ENCODE measurements around the gene WBP2. TPM values are rescaled to one million over a fixed set of nuclear protein-coding genes. Genes with fewer than 3 reads are reported as not detected.

Gene WBP2
- total and polyA plus RNA-seq, 10 donors = 46.7 to 144 (median 89.1) TPM

GRCh38 chr17:75828076-75828400 is 27.1 kb downstream of the WBP2 start:
- TF ChIP-seq, protein P1, sequence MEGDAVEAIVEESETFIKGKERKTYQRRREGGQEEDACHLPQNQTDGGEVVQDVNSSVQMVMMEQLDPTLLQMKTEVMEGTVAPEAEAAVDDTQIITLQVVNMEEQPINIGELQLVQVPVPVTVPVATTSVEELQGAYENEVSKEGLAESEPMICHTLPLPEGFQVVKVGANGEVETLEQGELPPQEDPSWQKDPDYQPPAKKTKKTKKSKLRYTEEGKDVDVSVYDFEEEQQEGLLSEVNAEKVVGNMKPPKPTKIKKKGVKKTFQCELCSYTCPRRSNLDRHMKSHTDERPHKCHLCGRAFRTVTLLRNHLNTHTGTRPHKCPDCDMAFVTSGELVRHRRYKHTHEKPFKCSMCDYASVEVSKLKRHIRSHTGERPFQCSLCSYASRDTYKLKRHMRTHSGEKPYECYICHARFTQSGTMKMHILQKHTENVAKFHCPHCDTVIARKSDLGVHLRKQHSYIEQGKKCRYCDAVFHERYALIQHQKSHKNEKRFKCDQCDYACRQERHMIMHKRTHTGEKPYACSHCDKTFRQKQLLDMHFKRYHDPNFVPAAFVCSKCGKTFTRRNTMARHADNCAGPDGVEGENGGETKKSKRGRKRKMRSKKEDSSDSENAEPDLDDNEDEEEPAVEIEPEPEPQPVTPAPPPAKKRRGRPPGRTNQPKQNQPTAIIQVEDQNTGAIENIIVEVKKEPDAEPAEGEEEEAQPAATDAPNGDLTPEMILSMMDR (IDR thresholded peaks at IDR 0.05 in 8 of 11, conservative IDR thresholded peaks at IDR 0.05 in 3 of 11) = no peak
- TF ChIP-seq POLR2AphosphoS5 (IDR thresholded peaks at IDR 0.05) = no peak
- TF ChIP-seq POLR2A (IDR thresholded peaks at IDR 0.05) = no peak
- Histone ChIP-seq H3K4me1 (peaks cover 24 to 89% (median 51%) of the 10 kb centered on the region in 6 donors), H3K27ac (peak overlapping the region; percentile 62 to 84 (median 74)), H3K9me3 (no peaks in the 10 kb centered on the region), H3K27me3 (replicated peaks in 1 of 7) (no peaks in the 10 kb centered on the region), H3K4me3 (peak overlapping the region in 3 of 8 donors; percentile 20 to 51 (median 21)), H3K36me3 (peaks cover 0 to 100% (median 69%) of the 10 kb centered on the region in 6 donors)
- no peak for DNase-seq
- intact Hi-C loops (cut with DNase I; ENCODE audit: low total_unique reads) = no loop called here
- 43 to 81% (median 54%) methylated on average over 3 to 11 of the region's 11 CpGs for WGBS, 5 donors

- peak; percentile 86 for DNase-seq
- TF ChIP-seq, protein P1 (IDR thresholded peaks at IDR 0.05 in 8 of 11, conservative IDR thresholded peaks at IDR 0.05 in 3 of 11) = peak; percentile 62 to 87 (median 78)
- TF ChIP-seq POLR2AphosphoS5 (IDR thresholded peaks at IDR 0.05) (peak; percentile 82 to 86 (median 82)), POLR2A (IDR thresholded peaks at IDR 0.05) (no peak)
- Histone ChIP-seq H3K9me3 (no peaks in the 10 kb centered on the region), H3K36me3 (peaks cover 0 to 100% (median 71%) of the 10 kb centered on the region in 6 donors), H3K4me1 (peaks cover 19 to 87% (median 46%) of the 10 kb centered on the region in 6 donors), H3K27me3 (replicated peaks in 1 of 7) (no peaks in the 10 kb centered on the region), H3K4me3 (peak overlapping the region in 4 of 8 donors; percentile 20 to 51 (median 21)), H3K27ac (peak overlapping the region; percentile 62 to 84 (median 74))
- intact Hi-C loops (cut with DNase I; ENCODE audit: low total_unique reads) = no loop called here
- WGBS, 5 donors = 32 to 80% (median 42%) methylated on average over 4 to 21 of the region's 21 CpGs
Observed at GRCh38 chr17:75827308-75828075, 27.6 kb downstream of the WBP2 start.

- intact Hi-C loops (cut with DNase I; ENCODE audit: low total_unique reads) = no loop called here
- Histone ChIP-seq H3K4me1 (peaks cover 19 to 87% (median 46%) of the 10 kb centered on the region in 6 donors), H3K4me3 (no peak overlapping the region), H3K36me3 (peaks cover 0 to 100% (median 77%) of the 10 kb centered on the region in 6 donors), H3K27me3 (replicated peaks in 1 of 7) (no peaks in the 10 kb centered on the region), H3K9me3 (no peaks in the 10 kb centered on the region), H3K27ac (peak overlapping the region; percentile 62 to 84 (median 74))
- no peak for TF ChIP-seq POLR2AphosphoS5 (IDR thresholded peaks at IDR 0.05)
- TF ChIP-seq, protein P1 (IDR thresholded peaks at IDR 0.05 in 8 of 11, conservative IDR thresholded peaks at IDR 0.05 in 3 of 11) = no peak
- no peak for TF ChIP-seq POLR2A (IDR thresholded peaks at IDR 0.05)
- 50 to 69% (median 59%) methylated on average over 10 to 14 of the region's 14 CpGs for WGBS, 5 donors
- peak; percentile 76 for DNase-seq
Observed at GRCh38 chr17:75826561-75827307, 28.4 kb downstream of the WBP2 start.

Measured in spleen (tissue), 11 donors.